ENCODE results near the gene OR51M1.
A peak's percentile ranks its signal among the peaks of the same experiment; 100 is the strongest.
"Not testable (repeated sequence)": the region's sequence is repeated elsewhere in the genome, so short reads cannot be mapped to it uniquely, and the experiment has no call there.

Gene OR51M1, protein sequence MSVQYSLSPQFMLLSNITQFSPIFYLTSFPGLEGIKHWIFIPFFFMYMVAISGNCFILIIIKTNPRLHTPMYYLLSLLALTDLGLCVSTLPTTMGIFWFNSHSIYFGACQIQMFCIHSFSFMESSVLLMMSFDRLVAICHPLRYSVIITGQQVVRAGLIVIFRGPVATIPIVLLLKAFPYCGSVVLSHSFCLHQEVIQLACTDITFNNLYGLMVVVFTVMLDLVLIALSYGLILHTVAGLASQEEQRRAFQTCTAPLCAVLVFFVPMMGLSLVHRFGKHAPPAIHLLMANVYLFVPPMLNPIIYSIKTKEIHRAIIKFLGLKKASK

GRCh38 chr11:5383576-5383975 is at the start of gene OR51M1:
Gene OR51M1, plus strand, starts transcription at chr11:5383812. Its CDS starts 5,587 bp downstream, at chr11:5389399.
- no peak for DNase-seq

- no peak for DNase-seq
Measured at GRCh38 chr11:5335170-5335569, 48.4 kb upstream of the OR51M1 start.

DNA sequence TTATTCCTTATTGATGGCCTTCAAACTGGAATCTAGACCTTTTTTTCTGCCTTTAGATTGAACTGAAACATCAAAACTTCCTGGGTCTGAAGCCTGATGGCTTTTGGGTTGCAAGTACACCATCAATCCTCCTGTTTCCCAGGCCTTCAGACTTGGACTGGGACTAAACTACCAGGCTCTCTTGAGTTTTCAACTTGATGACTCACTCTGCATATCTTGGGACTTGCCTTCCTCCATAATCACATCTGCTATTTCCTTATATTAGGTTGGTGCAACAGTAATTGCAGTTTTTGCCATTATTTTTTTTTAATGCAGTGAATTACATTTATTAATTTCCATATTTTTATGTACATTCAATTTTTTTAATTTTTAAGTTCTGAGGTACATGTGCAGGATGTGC is 47.3 kb upstream of the OR51M1 start:
- DNase-seq = no peak

- DNase-seq = not testable (repeated sequence)
Measured at GRCh38 chr11:5337253-5337652, 46.4 kb upstream of the OR51M1 start.

GRCh38 chr11:5339771-5340322 is 43.8 kb upstream of the OR51M1 start:
- DNase-seq = no peak

DNA sequence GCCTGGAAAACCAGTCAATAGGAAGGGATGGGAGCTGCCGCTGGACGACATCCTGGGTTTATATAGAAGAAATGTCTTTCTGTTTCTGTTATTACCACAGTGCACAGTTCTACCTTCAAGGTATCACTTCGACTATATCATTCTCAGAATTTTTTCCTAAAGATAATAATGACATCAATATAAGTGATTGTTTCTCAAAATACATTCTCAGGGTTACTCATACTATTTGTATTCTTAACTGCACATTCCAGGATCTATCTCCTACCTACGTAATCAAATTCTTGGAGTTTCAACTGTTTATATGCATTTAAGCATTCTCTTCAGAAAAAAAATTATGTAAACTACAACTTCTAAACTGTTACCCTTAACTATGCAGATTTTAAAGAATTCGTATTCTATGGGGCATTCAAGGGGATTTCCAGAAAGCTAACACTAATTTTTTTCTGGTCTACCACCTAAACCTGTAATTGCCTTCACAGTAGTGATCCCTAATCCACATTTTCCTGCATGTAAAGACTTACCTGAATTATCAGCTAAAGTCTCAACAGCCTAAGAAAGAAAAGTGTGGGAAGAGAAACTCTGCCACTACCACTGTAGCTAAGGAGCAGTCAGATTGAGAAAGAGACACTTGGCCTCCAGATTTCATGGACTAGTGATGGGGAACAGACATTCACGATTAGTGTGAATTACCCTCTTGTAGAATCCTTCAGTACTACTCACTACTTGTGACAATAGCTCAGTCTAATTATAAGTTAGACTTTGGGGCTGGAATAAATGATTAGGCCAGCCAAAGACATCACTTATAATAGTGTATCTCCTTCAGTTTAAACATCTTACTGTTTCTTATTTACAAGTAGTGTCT is 39.9 kb upstream of the OR51M1 start, which contains the start of gene OR51B5:
OR51B5 (minus strand) TSS at position 51 of the 862 bp plus-strand sequence; CDS start at position 51, 0 bp downstream.
- no peak for DNase-seq

DNA sequence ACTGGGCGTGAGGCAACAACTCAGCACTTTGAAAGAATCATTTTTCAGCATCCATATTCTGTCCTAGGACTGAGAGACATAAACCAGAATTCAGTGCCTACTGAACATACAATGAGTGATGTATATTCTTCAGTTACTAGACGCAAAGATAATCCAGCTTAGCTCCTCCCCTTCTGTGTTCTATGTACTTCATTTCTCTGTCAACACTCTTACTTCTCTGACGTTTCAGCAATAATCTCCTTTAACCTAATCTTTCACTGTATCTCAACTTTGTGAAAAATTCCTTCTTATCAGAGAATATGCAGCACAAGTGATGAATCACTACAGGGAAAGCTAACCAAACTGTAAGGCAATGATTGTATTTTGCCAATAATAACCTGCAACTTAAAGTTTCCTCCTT is 37.8 kb upstream of the OR51M1 start:
- DNase-seq = no peak

DNA sequence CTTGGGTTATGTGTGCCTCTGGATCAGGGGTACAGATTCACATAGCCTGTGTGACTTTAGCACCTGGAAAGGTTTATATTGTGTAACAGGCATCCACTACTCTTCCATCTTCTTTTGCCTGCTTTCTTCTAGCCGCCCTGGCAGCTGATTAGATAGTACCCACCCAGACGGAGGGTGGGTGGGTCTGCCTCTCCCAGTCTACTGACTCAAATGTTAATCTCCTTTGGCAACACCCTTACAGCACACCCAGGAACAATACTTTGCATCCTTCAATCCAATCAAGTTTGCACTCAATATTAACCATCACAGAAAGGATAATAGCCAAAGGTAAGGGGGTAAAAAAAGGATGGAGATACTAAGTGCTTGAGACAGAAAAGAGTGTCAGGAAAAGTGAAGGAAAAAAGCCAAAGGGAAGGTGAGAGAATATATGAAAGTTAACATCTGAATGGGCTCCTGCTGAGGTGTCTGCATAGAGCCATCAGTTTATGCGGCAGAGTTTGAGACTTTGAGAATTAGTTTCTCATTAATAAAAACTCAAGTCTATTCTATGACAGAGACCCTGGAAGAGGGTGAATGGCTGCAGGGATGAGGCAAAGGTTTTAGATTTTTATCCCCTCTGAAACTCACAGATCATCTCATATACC is 34.9 kb upstream of the OR51M1 start:
- no peak for DNase-seq

GRCh38 chr11:5349550-5349949 is 34.1 kb upstream of the OR51M1 start:
- DNase-seq = no peak

- DNase-seq = no peak
Measured at GRCh38 chr11:5351208-5351607, 32.4 kb upstream of the OR51M1 start, which contains the start of gene OR51B6. Gene OR51B6, plus strand, starts transcription at chr11:5351508. Its CDS starts 0 bp downstream, at chr11:5351508.

- DNase-seq = not testable (repeated sequence)
Measured at GRCh38 chr11:5356031-5356430, 27.6 kb upstream of the OR51M1 start.

DNA sequence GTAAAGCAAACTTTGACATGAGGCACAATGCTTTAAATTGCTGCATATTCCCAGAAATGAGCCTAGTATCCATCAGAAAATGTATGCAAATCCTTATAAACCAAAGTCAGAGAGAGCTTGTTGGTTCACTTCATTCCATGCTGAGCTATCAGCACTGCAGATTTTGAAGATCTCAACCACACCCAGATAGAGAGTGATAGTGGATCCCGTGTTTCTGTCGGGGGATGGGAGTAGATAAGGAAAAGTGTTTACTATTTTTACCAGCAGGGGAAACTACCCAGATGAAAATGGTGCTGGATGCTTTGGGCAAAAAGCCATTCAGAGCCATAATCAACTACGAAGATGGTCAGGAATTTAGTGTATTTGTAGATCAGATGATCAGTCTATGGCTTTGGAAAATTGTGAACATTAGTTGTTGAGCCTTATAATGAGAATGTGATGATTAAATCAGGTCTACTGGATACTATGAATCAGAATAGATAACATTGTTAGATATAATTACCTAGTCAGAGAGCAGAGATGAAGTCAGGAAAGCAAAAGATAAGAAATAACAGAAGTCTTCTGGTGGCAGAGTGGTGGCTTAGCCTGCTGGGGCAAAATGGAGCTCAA is 21.5 kb upstream of the OR51M1 start:
- no peak for DNase-seq

- DNase-seq = no peak
Measured at GRCh38 chr11:5363679-5364078, 19.9 kb upstream of the OR51M1 start.

DNA sequence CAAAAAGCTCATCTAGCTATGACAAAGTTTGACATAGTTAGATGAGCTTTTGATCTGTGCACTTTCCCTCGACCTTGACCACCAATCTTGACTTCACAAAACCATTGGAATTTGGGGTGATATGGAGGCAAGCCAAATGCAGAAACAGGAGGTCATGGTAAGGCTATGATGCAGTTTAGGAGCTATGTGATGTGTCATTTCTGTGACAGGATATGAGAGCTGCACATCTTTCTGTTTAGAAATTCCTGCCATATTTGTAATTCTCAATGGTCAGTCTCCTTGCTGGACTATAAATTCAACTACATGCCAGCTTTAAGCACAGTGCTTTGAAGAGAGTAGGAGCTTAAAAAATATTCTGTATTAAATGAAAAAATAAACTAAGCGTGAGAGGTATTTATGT is 19.4 kb upstream of the OR51M1 start:
- no peak for DNase-seq

DNA sequence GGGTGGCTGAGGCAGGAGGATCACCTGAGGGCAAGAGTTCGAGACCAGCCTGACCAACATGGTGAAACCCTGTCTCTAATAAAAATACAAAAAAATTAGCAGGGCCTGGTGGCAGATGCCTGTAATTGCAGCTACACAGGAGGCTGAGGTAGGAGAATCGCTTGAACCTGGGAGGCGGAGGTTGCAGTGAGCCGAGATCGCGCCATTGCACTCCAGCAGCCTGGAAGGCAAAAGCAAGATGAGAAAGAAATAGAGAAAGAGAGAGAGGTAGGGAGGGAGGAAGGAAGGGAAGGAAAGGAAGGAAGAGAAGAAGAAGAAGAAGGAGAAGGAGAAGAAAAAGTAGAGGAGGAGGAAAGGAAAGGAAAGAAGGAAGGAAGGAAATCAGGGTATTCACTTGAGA is 17.2 kb upstream of the OR51M1 start:
- DNase-seq = not testable (repeated sequence)

DNA sequence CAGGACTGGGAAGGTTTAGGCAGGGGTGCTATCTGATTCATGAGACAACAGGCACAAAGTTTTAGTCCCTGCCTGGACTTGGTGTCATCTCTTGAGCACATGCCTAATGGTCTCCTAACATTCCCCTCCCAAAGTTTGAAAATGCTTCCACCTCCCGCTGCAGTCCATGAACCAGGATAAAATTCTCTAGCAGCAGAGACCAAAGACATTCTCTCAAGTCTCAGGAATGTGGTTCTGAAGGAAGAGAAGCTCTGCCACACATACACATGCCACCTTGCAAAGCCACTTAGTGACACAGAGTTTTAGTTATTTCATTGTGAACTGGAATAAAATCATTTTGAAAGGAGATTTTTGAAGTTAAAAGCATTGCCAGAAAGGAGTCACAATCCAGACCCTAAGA is 16.8 kb upstream of the OR51M1 start:
- no peak for DNase-seq

DNA sequence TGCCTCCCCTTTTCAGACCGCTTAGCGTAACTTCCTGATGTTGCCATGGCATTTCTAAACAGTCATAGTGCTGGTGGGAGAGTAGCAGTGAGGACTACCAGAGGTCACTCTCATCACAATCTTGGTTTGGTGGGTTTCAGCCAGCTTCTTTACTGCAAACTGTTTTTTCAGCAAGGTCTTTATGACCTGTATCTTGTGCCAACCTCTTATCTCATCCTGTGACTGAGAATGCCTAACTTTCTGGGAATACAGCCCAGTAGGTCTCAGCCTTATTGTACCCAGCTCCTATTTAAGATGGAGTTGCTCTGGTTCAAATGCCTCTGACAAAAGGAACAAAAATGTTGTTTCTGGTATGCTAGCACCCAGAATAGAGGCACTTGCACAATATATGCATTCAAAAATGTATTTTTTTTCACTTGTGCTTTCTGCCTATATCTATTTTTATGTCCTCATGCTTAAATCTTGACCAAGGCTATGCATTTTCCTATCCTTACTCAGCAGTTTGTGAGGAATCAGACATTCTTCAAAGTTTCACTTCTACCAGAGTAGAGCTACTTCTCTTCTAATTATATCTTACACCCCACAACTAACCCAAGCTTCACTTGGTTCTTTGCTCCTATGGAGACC is 16.1 kb upstream of the OR51M1 start:
- DNase-seq = no peak

DNA sequence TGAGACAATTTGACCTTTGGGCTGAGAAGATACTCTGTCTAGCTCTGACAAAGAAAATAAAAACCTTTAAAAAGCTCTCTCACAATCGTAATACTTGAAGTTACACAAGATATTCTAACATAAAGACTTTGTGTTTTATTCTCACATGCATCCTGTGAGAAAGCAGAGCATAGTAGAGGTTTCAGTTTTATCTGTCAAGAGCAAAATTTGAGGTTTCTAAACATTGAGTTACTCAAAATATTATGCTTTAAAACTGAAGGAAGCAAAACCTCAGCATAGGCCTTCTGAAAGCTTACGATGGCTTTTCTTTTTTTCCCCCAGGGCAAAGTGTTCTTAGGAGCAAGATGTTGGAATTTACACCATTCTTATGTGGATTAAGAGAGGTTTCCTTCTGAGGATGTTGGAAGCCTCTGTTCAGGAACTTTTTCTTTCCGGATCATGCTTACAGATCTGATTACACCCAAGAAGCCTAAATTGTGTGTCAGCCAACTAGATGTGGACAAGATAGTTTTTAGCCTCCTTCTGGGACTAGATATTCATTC is 15.0 kb upstream of the OR51M1 start:
- no peak for DNase-seq

DNA sequence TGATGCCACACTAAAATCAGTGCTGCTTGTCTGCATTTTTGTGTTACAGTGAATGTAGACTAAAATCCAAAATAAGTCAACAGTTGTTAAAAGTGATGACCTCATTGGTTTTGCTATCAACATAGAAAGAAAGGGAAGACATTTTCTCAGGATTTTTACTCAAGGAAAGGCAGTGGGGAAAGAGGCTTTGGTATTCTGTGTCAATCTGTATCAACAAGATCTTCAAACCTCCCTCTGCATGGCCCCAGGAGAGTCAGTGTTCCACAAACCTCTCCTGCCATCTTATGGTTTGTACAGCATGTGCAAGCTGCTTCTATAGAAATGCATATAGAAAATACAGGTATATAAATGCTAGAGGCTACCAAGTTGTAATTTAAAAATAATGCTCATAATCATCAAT is 13.8 kb upstream of the OR51M1 start:
- DNase-seq = no peak

- DNase-seq = peak; percentile 2
Measured at GRCh38 chr11:5380740-5381342, 2.8 kb upstream of the OR51M1 start.

DNA sequence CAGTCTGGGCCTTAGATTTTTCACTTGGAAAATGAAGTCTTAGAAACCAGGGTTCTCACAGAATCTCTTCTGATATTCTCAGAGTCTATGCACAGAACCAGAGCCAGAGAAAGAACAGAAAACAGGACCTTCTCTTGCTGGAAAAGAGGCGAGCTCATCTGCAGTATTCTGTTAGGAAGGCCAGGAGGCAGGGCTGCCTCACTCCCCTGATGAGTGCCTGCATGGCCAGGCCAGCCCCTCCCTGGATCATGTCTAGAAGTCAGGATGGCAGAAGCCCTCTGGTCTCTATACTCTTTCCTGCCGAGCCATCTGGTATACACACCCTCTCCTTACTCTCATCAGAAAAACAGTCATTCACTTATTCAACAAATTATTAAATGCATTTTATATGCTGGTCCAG is 723 bp downstream of the OR51M1 start:
- no peak for DNase-seq
